Uterus (tissue), 4 donors: ENCODE measurements around the gene FHIT. TPM values are rescaled to one million over a fixed set of nuclear protein-coding genes. Genes with fewer than 3 reads are reported as not detected.

Source experiments
- DNase-seq, 2 donors: peaks; one replicate each; pipeline ENCODE4 v3.0.0-alpha.2; 2019 to 2020
- H3K27ac ChIP-seq, 2 donors: fragments of 200-600 bp; sonication (generic); 1 replicate in 1 of 2; 2 replicates in 1 of 2; pipeline ENCODE4 v1.5.1; 2016 to 2018
- H3K27me3 ChIP-seq, 2 donors: fragments of 200-600 bp; sonication (generic); one replicate each; pipeline ENCODE4 v1.5.1; 2018 to 2019; ENCODE audit warnings: control low read depth in 1 of 2
- H3K36me3 ChIP-seq, 2 donors: fragments of 200-600 bp; sonication (generic); one replicate each; pipeline ENCODE4 v1.5.1; 2019; ENCODE audit warnings: control low read depth in 1 of 2
- H3K4me1 ChIP-seq, 2 donors: fragments of 200-600 bp; sonication (generic); one replicate each; pipeline ENCODE4 v1.5.1; 2018 to 2019; ENCODE audit warnings: control low read depth in 1 of 2
- H3K4me3 ChIP-seq, 2 donors: fragments of 200-600 bp; sonication (generic); 1 replicate in 1 of 2; 2 replicates in 1 of 2; pipeline ENCODE4 v1.5.1; 2018 to 2019; ENCODE audit warnings: mild to moderate bottlenecking in 1 of 2
- H3K9me3 ChIP-seq, 2 donors: fragments of 200-600 bp; sonication (generic); one replicate each; pipeline ENCODE4 v1.5.1; 2019; ENCODE audit warnings: control low read depth in 1 of 2
- POLR2A ChIP-seq, 2 donors: fragments of 450-650 bp; IDR thresholded peaks; one replicate each; pipeline ENCODE4 v1.6.1; 2016; ENCODE audit warnings: antibody characterized with exemption in 2 of 2, mild to moderate bottlenecking in 1 of 2, moderate library complexity in 1 of 2
- intact Hi-C: fragments of 100-400 bp; cut with DNase I; formaldehyde crosslinking; loops from one replicate; pipeline ENCODE4 v1.15.1; 2023; ENCODE audit warnings: low total_unique reads
- total RNA-seq, 4 donors: library from RNA; depleted of rRNA in 3 of 4; stranded (reverse); fragments of >200 nt in 3 of 4; gene quantifications; one replicate each; pipeline versions ENCODE4 v1.1.0 to v1.2.4, GENCODE V29; 2014 to 2023
- TF ChIP-seq, protein P1 (sequence below), 4 experiments: fragments of 200-600 bp in 2 of 4; fragments of 450-650 bp in 2 of 4; sonication (generic) in 2 of 4; IDR thresholded peaks; one replicate each; pipeline ENCODE4 v1.5.1; 2016 to 2019; ENCODE audit warnings: antibody characterized with exemption in 4 of 4, mild to moderate bottlenecking in 2 of 4, moderate library complexity in 1 of 4
- donor health status: DM: yes; HTN: yes; CAD: no.

The FHIT gene
- total RNA-seq, 4 donors from 2014 or later = 1.3 to 15.2 (median 7.3) TPM

DNA sequence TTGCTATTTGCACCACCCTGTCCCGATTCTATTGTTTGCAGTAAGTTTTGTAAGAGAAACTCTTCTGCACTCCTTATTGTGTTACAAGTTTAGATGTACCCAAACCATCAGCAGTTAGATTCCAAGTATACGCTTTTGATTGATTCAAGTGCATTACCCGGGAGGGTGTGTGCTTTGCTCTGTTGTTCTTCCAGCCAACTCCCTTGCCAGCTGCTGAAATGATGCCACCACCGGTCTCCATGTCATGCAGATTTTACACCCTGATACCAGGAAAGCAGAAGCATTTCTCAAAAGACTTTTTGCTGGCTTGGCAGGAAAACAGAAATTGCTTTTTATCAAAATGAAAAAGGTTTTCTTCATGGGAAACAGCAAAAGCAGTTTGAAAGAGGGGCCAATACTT is 1194.8 kb downstream of the FHIT start:
- Histone ChIP-seq H3K9me3 (no peaks in the 10 kb centered on the region), H3K27me3 (no peaks in the 10 kb centered on the region), H3K27ac (no peak overlapping the region), H3K4me3 (no peak overlapping the region), H3K4me1 (no peaks in the 10 kb centered on the region), H3K36me3 (no peaks in the 10 kb centered on the region)
- intact Hi-C loops = no loop called here
- no peak for TF ChIP-seq POLR2A (IDR thresholded peaks at IDR 0.05)
- TF ChIP-seq, protein P1, sequence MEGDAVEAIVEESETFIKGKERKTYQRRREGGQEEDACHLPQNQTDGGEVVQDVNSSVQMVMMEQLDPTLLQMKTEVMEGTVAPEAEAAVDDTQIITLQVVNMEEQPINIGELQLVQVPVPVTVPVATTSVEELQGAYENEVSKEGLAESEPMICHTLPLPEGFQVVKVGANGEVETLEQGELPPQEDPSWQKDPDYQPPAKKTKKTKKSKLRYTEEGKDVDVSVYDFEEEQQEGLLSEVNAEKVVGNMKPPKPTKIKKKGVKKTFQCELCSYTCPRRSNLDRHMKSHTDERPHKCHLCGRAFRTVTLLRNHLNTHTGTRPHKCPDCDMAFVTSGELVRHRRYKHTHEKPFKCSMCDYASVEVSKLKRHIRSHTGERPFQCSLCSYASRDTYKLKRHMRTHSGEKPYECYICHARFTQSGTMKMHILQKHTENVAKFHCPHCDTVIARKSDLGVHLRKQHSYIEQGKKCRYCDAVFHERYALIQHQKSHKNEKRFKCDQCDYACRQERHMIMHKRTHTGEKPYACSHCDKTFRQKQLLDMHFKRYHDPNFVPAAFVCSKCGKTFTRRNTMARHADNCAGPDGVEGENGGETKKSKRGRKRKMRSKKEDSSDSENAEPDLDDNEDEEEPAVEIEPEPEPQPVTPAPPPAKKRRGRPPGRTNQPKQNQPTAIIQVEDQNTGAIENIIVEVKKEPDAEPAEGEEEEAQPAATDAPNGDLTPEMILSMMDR (IDR thresholded peaks at IDR 0.05) = no peak
- no peak for DNase-seq

DNA sequence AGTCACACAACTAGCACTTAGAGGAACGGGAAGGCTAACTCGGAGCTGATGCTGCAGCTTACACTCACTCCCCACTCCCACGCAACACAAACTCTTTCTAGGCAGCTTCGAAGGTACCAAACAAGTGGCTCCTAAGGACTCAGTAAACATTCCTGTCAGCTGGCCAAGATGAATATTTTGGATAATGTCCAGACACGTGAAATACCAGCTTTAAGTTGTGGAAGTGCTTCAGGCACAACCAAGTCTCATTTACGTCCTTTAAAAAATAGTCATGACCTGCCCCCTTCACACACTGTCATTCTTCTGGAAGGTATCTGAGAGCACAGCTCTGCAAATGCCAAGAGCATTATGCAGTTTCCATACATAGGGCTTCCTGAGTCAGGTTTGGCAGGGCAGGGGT is 1195.5 kb downstream of the FHIT start:
- intact Hi-C loops = no loop called here
- no peak overlapping the region for H3K4me3 ChIP-seq
- no peaks in the 10 kb centered on the region for H3K9me3 ChIP-seq
- no peaks in the 10 kb centered on the region for H3K4me1 ChIP-seq
- DNase-seq = no peak
- no peaks in the 10 kb centered on the region for H3K27me3 ChIP-seq
- TF ChIP-seq POLR2A (IDR thresholded peaks at IDR 0.05) = no peak
- TF ChIP-seq, protein P1 (IDR thresholded peaks at IDR 0.05) = no peak
- no peak overlapping the region for H3K27ac ChIP-seq
- H3K36me3 ChIP-seq = no peaks in the 10 kb centered on the region

DNA sequence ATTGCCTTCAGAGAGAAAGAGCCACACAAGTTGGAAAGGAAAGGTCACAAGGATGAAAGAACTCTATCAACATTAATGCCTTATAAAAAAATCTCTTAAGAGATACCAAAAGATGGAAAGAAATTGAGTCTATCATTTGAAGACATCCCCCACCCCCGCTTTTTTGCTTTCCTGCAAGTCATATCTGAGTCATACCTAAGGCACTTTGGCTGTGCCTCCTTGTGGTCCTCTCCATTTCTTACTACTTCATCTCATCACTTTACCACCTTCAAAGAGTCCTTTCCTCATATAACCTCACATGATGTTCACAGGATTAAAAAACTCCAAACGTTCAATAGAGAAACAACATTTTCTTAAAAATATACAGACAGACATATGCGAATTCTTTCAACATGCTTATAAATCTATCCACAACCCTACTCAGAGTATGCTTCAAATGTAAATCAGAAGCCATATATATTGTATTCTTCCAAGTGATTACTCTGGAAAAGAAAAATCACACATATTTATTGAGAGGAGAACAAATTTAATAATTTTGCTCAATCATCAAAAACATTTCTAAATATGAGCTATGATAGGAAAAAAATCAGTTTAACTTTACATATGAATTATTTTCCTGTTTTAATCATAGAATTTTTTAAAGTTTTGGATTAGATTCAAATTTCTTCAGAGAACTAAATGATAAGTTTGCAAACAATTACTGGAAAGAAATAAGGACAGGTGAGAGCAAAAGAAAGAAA is 1197.6 kb downstream of the FHIT start:
- intact Hi-C loops = no loop called here
- Histone ChIP-seq H3K27me3 (no peaks in the 10 kb centered on the region), H3K4me3 (no peak overlapping the region), H3K9me3 (no peaks in the 10 kb centered on the region), H3K36me3 (no peaks in the 10 kb centered on the region), H3K27ac (no peak overlapping the region), H3K4me1 (no peaks in the 10 kb centered on the region)
- no peak for DNase-seq
- TF ChIP-seq, protein P1 (IDR thresholded peaks at IDR 0.05) = no peak
- no peak for TF ChIP-seq POLR2A (IDR thresholded peaks at IDR 0.05)

DNA sequence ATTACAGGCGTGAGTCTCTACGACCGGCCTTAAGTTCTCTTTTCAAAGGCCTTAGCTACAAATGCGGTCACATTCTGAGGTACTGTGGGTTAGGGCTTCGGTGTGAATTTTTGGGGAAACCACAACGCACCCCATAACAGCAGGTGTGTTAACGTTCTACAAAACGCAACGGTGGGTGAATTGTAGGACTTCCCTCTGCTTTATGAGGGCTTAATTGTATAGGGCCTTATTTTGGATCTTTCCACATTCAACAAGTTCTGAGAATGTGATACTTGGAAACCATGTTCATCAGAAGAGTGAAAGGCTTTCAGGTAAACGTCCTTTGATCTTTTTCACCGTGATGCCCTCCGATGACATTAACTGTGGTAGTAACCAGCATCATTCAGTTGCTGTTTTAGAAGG is 1202.8 kb downstream of the FHIT start:
- no peak overlapping the region for H3K27ac ChIP-seq
- H3K36me3 ChIP-seq = no peaks in the 10 kb centered on the region
- TF ChIP-seq POLR2A (IDR thresholded peaks at IDR 0.05) = no peak
- TF ChIP-seq, protein P1 (IDR thresholded peaks at IDR 0.05) = no peak
- no peaks in the 10 kb centered on the region for H3K9me3 ChIP-seq
- intact Hi-C loops = no loop called here
- H3K27me3 ChIP-seq = no peaks in the 10 kb centered on the region
- DNase-seq = no peak
- no peaks in the 10 kb centered on the region for H3K4me1 ChIP-seq
- no peak overlapping the region for H3K4me3 ChIP-seq

DNA sequence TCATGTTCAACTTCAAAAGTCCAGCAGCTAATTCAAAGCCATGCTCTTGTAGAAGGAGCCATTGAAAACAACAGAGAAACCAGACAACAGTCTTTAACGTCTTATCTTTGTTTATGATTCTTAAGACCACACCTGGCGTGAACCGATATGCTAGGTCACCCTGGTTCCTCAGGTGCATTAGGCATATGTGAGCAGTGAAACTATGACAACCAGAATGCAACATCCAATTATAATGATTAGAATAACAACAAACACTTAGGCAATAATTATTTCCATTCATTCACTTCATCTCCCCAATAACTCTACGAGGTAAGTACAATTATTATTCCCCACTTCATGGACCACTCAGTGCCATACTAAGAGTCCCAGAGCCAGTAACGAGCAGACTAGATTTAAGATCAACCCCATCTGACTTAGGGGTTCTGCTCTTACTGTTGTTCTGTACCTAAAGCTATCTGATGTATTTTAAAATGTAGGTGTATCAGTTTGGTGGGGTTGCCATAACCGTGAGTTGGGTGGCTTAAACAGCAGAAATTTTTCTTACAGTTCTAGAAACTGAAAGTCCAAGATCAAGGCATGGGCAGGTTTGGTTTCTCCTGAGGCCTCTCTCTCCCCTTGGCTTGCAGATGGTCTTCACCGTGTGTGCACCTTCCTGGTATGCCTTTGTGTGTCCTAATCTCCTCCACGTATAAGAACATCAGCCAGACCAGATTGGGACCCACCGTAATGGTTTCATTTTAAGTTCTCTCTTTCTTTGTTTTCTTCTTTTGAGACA is 1203.6 kb downstream of the FHIT start:
- Histone ChIP-seq H3K9me3 (no peaks in the 10 kb centered on the region), H3K4me3 (no peak overlapping the region), H3K36me3 (no peaks in the 10 kb centered on the region), H3K27me3 (no peaks in the 10 kb centered on the region), H3K27ac (no peak overlapping the region), H3K4me1 (no peaks in the 10 kb centered on the region)
- DNase-seq = no peak
- intact Hi-C loops = no loop called here
- TF ChIP-seq POLR2A (IDR thresholded peaks at IDR 0.05) = no peak
- TF ChIP-seq, protein P1 (IDR thresholded peaks at IDR 0.05) = no peak
